GM12878 (cell line): Measurements from ENCODE around the gene CSTPP1. TPM values are rescaled to one million over a fixed set of nuclear protein-coding genes. Genes with fewer than 3 reads are reported as not detected.

Experiments
- ATAC-seq: fragments of 200-7000 bp; cut with Tn5 transposase; 3 replicates; pipeline ENCODE4 v1.9.1; 2020; ENCODE audit warnings: mild to moderate bottlenecking, moderate library complexity
- BruUV-seq: library from RNA; stranded (reverse); fragments of 400-500 nt; replicated peaks from 2 replicates; lab custom pipeline; 2021; lab: Mats Ljungman, UMichigan
- CTCF ChIA-PET: fragments of 300-600 bp; sonication (Branson Sonifier 250); formaldehyde crosslinking; extraction: SDS; loops from one replicate; lab custom pipeline; 2021; ENCODE audit warnings: inconsistent platforms; lab: Yijun Ruan, JAX
- POLR2A ChIA-PET: fragments of 350-600 bp; formaldehyde crosslinking; extraction: SDS; loops from one replicate; lab custom pipeline; 2021; ENCODE audit warnings: inconsistent platforms; lab: Charles Lee
- RAD21 ChIA-PET: fragments of 300-600 bp; sonication (Branson Sonifier 250); formaldehyde crosslinking; loops from one replicate; lab custom pipeline; 2023; ENCODE audit warnings: antibody characterized with exemption; ENCODE audit not compliant: unreplicated experiment; lab: Charles Lee
- SMC1A ChIA-PET: fragments of 300-600 bp; sonication (Branson Sonifier 250); formaldehyde crosslinking; loops from one replicate; lab custom pipeline; 2023; ENCODE audit not compliant: unreplicated experiment, uncharacterized antibody; lab: Charles Lee
- DNase-seq: peaks from one replicate; pipeline ENCODE4 v3.0.0-alpha.2; 2011; ENCODE audit warnings: low read depth, low spot score
- FAIRE-seq: peaks from 3 replicates; lab custom pipeline; 2011; peaks lifted over from hg19 to GRCh38; lab: Jason Lieb, UNC
- H2AFZ ChIP-seq: 2 replicates; pipeline ENCODE4 v1.6.0; 2011; ENCODE audit warnings: low read depth, low read length, control low read depth; ENCODE audit not compliant: control insufficient read depth
- H3K27ac ChIP-seq: 2 replicates; pipeline ENCODE4 v1.5.1; 2011; ENCODE audit warnings: control low read depth; ENCODE audit not compliant: control insufficient read depth, insufficient read depth
- H3K27me3 ChIP-seq, 2 experiments: replicated peaks in 1 of 2; 2 replicates each; pipeline versions ENCODE4 v1.6.0 to v1.6.1; 2011; ENCODE audit warnings: low read length in 1 of 2; ENCODE audit not compliant: control insufficient read depth in 2 of 2, insufficient read depth in 2 of 2
- H3K36me3 ChIP-seq, 2 experiments: 2 replicates each; pipeline ENCODE4 v1.5.1; 2011; ENCODE audit warnings: low read length in 1 of 2; ENCODE audit not compliant: control insufficient read depth in 2 of 2, insufficient read depth in 2 of 2
- H3K4me1 ChIP-seq: 2 replicates; pipeline ENCODE4 v1.6.1; 2011; ENCODE audit warnings: mild to moderate bottlenecking, low read length, moderate library complexity, mixed read lengths; ENCODE audit not compliant: control insufficient read depth, insufficient read depth
- H3K4me2 ChIP-seq: 2 replicates; pipeline ENCODE4 v1.6.0; 2011; ENCODE audit warnings: control low read depth; ENCODE audit not compliant: control insufficient read depth, insufficient read depth
- H3K4me3 ChIP-seq: fragments of 200-600 bp; sonication (generic); 2 replicates; pipeline ENCODE4 v1.5.1; 2016
- H3K79me2 ChIP-seq: 2 replicates; pipeline ENCODE4 v1.6.0; 2011; ENCODE audit warnings: low read length; ENCODE audit not compliant: control insufficient read depth, insufficient read depth
- H3K9ac ChIP-seq: 2 replicates; pipeline ENCODE4 v1.8.0; 2011; ENCODE audit warnings: low read length, control low read depth, mixed read lengths; ENCODE audit not compliant: control insufficient read depth, insufficient read depth
- H3K9me3 ChIP-seq: replicated peaks from 3 replicates; pipeline ENCODE4 v1.5.1; 2011; ENCODE audit warnings: mild to moderate bottlenecking, low read length; ENCODE audit not compliant: control insufficient read depth, insufficient read depth
- H4K20me1 ChIP-seq: 2 replicates; pipeline ENCODE4 v1.6.0; 2011; ENCODE audit not compliant: control insufficient read depth, insufficient read depth
- ASH2L ChIP-seq: fragments of 300-600, 200-600 bp; sonication (generic); IDR thresholded peaks from 2 replicates; pipeline ENCODE4 v1.6.1; 2017; ENCODE audit warnings: low read depth, mild to moderate bottlenecking, borderline replicate concordance
- BHLHE40 ChIP-seq, 2 experiments: fragments of 450-650 bp in 1 of 2; IDR thresholded peaks; 2 replicates each; pipeline ENCODE4 v1.6.1; 2011 to 2017; ENCODE audit warnings: low read depth in 2 of 2, borderline replicate concordance in 1 of 2, improper control_type of control experiment in 1 of 2, low read length in 1 of 2, mild to moderate bottlenecking in 1 of 2
- HCFC1 ChIP-seq: fragments of 150-350 bp; IDR thresholded peaks from 2 replicates; pipeline ENCODE4 v1.6.1; 2014; ENCODE audit warnings: low read length
- IKZF1 ChIP-seq: fragments of 450-650 bp; conservative IDR thresholded peaks from 2 replicates; pipeline ENCODE4 v1.6.1; 2017; ENCODE audit warnings: antibody characterized with exemption, mild to moderate bottlenecking
- MTA3 ChIP-seq: IDR thresholded peaks from 2 replicates; pipeline ENCODE4 v1.6.1; 2012; ENCODE audit warnings: low read length, inconsistent platforms, borderline replicate concordance
- SPI1 ChIP-seq: IDR thresholded peaks from 2 replicates; pipeline ENCODE4 v1.6.1; 2011; ENCODE audit warnings: low read depth, mild to moderate bottlenecking, low read length, moderate library complexity, borderline replicate concordance; ENCODE audit not compliant: insufficient read depth
- ZNF384 ChIP-seq: IDR thresholded peaks from 2 replicates; pipeline ENCODE4 v1.6.1; 2012; ENCODE audit warnings: low read depth, mild to moderate bottlenecking, low read length, improper control_type of control experiment, borderline replicate concordance
- WGBS: methylation state at CpG from one replicate; pipeline ENCODE4 v1.1.6; 2016; ENCODE audit warnings: low lambda C conversion rate; ENCODE audit not compliant: insufficient replicate concordance, insufficient coverage; ENCODE audit errors: missing lambda C conversion rate; 5-methylcytosine and 5-hydroxymethylcytosine counted together
- in situ Hi-C: fragments of 300-500 bp; cut with MboI; formaldehyde crosslinking; loops from 9 replicates; pipeline ENCODE4 v1.14.3; 2018; ENCODE audit warnings: mixed read lengths
- intact Hi-C: fragments of 100-400 bp; cut with micrococcal nuclease; formaldehyde crosslinking; loops from one replicate; pipeline ENCODE4 v1.14.2; 2022; ENCODE audit not compliant: unreplicated experiment
- polyA plus RNA-seq, 11 experiments: library from polyadenylated mRNA; depleted of rRNA in 4 of 11; unstranded in 6 of 11; stranded (reverse) in 5 of 11; fragments of >200 nt; fragmentation: Nextera tagmentation in 4 of 11; fragmentation: Illumina TruSeq in 1 of 11; extraction: Ambion mirVana in 4 of 11; extraction: Trizol in 1 of 11; gene quantifications; 1 replicate in 1 of 11; 2 replicates in 10 of 11; pipeline versions ENCODE4 v1.2.1 to v1.2.3, GENCODE V29; 2011 to 2016; ENCODE audit warnings: inconsistent platforms in 2 of 11, missing spikeins in 2 of 11, low read depth in 1 of 11
- total RNA-seq, 4 experiments: library from RNA; depleted of rRNA in 3 of 4; stranded (reverse); fragments of >200 nt in 3 of 4; fragmentation: Illumina TruSeq in 1 of 4; extraction: Trizol in 1 of 4; gene quantifications; 2 replicates each; pipeline versions ENCODE4 v1.2.1 to v1.2.3, GENCODE V29; 2013 to 2021
- TF ChIP-seq, protein P1 (sequence below): IDR thresholded peaks from 2 replicates; pipeline ENCODE4 v1.6.1; 2012; ENCODE audit warnings: improper control_type of control experiment, low read depth, low read length; ENCODE audit not compliant: insufficient replicate concordance
- TF ChIP-seq, protein P2 (sequence below): IDR thresholded peaks from 2 replicates; pipeline ENCODE4 v1.6.1; 2012; ENCODE audit warnings: low read depth, low read length, improper control_type of control experiment
- TF ChIP-seq, protein P3 (sequence below): fragments of 450-650 bp; IDR thresholded peaks from 2 replicates; pipeline ENCODE4 v1.6.1; 2017; ENCODE audit warnings: low read depth, mild to moderate bottlenecking, moderate library complexity
- TF ChIP-seq, protein P4 (sequence below): IDR thresholded peaks from 2 replicates; pipeline ENCODE4 v1.6.1; 2011; ENCODE audit warnings: mild to moderate bottlenecking, low read depth, low read length, moderate library complexity; ENCODE audit not compliant: insufficient replicate concordance
- TF ChIP-seq, protein P5 (sequence below): IDR thresholded peaks from 2 replicates; pipeline ENCODE4 v1.6.1; 2012; ENCODE audit warnings: low read depth, low read length, improper control_type of control experiment

The CSTPP1 gene
- total and polyA plus RNA-seq, 10 of the 15 experiments (the other 5 are each of a cell fraction or from before 2014, with no cell fraction given): 7.1 to 23.4 (median 17.5) TPM

GRCh38 chr11:46970913-46971625, 34.5 kb downstream of the CSTPP1 start:
- Histone ChIP-seq H3K4me1 (no peaks in the 10 kb centered on the region), H4K20me1 (no peaks in the 10 kb centered on the region), H3K9me3 (no peaks in the 10 kb centered on the region), H3K27me3 (no peaks in the 10 kb centered on the region), H3K27ac (no peak overlapping the region), H3K4me2 (no peak overlapping the region), H3K79me2 (no peaks in the 10 kb centered on the region), H3K9ac (no peak overlapping the region), H3K36me3 (no peaks in the 10 kb centered on the region), H3K4me3 (no peak overlapping the region), H2AFZ (no peak overlapping the region)
- BruUV-seq: no TSS peak
- SMC1A ChIA-PET: interaction anchor here (1.1 kb wide), 1 partner anchor 15 kb away, joined by 3 read pairs; no protein-coding TSS in a partner anchor
- FAIRE-seq (no peak), ATAC-seq (no peak), DNase-seq (no peak)
- WGBS: 82% methylated on average over 3 of the region's 3 CpGs
- POLR2A ChIA-PET: no interaction called here
- in situ Hi-C loops: no loop called here
- intact Hi-C loops: no loop called here
- CTCF ChIA-PET: no interaction called here
- RAD21 ChIA-PET: no interaction called here
- no peak for TF ChIP-seq ZNF384
- no peak for TF ChIP-seq SPI1
- no peak for TF ChIP-seq BHLHE40 (IDR thresholded peaks at IDR 0.05; ENCODE audit: borderline replicate concordance in 1 of 2, low read depth in 2 of 2, low read length in 1 of 2)
- TF ChIP-seq, protein P1, sequence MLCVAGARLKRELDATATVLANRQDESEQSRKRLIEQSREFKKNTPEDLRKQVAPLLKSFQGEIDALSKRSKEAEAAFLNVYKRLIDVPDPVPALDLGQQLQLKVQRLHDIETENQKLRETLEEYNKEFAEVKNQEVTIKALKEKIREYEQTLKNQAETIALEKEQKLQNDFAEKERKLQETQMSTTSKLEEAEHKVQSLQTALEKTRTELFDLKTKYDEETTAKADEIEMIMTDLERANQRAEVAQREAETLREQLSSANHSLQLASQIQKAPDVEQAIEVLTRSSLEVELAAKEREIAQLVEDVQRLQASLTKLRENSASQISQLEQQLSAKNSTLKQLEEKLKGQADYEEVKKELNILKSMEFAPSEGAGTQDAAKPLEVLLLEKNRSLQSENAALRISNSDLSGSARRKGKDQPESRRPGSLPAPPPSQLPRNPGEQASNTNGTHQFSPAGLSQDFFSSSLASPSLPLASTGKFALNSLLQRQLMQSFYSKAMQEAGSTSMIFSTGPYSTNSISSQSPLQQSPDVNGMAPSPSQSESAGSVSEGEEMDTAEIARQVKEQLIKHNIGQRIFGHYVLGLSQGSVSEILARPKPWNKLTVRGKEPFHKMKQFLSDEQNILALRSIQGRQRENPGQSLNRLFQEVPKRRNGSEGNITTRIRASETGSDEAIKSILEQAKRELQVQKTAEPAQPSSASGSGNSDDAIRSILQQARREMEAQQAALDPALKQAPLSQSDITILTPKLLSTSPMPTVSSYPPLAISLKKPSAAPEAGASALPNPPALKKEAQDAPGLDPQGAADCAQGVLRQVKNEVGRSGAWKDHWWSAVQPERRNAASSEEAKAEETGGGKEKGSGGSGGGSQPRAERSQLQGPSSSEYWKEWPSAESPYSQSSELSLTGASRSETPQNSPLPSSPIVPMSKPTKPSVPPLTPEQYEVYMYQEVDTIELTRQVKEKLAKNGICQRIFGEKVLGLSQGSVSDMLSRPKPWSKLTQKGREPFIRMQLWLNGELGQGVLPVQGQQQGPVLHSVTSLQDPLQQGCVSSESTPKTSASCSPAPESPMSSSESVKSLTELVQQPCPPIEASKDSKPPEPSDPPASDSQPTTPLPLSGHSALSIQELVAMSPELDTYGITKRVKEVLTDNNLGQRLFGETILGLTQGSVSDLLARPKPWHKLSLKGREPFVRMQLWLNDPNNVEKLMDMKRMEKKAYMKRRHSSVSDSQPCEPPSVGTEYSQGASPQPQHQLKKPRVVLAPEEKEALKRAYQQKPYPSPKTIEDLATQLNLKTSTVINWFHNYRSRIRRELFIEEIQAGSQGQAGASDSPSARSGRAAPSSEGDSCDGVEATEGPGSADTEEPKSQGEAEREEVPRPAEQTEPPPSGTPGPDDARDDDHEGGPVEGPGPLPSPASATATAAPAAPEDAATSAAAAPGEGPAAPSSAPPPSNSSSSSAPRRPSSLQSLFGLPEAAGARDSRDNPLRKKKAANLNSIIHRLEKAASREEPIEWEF: no peak
- no peak for TF ChIP-seq HCFC1
- TF ChIP-seq, protein P2, sequence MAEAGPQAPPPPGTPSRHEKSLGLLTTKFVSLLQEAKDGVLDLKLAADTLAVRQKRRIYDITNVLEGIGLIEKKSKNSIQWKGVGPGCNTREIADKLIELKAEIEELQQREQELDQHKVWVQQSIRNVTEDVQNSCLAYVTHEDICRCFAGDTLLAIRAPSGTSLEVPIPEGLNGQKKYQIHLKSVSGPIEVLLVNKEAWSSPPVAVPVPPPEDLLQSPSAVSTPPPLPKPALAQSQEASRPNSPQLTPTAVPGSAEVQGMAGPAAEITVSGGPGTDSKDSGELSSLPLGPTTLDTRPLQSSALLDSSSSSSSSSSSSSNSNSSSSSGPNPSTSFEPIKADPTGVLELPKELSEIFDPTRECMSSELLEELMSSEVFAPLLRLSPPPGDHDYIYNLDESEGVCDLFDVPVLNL: no peak
- TF ChIP-seq, protein P3, sequence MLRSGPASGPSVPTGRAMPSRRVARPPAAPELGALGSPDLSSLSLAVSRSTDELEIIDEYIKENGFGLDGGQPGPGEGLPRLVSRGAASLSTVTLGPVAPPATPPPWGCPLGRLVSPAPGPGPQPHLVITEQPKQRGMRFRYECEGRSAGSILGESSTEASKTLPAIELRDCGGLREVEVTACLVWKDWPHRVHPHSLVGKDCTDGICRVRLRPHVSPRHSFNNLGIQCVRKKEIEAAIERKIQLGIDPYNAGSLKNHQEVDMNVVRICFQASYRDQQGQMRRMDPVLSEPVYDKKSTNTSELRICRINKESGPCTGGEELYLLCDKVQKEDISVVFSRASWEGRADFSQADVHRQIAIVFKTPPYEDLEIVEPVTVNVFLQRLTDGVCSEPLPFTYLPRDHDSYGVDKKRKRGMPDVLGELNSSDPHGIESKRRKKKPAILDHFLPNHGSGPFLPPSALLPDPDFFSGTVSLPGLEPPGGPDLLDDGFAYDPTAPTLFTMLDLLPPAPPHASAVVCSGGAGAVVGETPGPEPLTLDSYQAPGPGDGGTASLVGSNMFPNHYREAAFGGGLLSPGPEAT: no peak
- TF ChIP-seq ASH2L: no peak
- TF ChIP-seq, protein P4, sequence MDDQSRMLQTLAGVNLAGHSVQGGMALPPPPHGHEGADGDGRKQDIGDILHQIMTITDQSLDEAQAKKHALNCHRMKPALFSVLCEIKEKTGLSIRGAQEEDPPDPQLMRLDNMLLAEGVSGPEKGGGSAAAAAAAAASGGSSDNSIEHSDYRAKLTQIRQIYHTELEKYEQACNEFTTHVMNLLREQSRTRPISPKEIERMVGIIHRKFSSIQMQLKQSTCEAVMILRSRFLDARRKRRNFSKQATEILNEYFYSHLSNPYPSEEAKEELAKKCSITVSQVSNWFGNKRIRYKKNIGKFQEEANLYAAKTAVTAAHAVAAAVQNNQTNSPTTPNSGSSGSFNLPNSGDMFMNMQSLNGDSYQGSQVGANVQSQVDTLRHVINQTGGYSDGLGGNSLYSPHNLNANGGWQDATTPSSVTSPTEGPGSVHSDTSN: no peak
- TF ChIP-seq, protein P5, sequence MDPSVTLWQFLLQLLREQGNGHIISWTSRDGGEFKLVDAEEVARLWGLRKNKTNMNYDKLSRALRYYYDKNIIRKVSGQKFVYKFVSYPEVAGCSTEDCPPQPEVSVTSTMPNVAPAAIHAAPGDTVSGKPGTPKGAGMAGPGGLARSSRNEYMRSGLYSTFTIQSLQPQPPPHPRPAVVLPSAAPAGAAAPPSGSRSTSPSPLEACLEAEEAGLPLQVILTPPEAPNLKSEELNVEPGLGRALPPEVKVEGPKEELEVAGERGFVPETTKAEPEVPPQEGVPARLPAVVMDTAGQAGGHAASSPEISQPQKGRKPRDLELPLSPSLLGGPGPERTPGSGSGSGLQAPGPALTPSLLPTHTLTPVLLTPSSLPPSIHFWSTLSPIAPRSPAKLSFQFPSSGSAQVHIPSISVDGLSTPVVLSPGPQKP: no peak
- no peak for TF ChIP-seq IKZF1
- no peak for TF ChIP-seq MTA3
